Endothelial cell of hepatic sinusoid (primary cell): ENCODE data around the gene MLXIPL.
"Not testable (repeated sequence)": the region's sequence is repeated elsewhere in the genome, so short reads cannot be mapped to it uniquely, and the experiment has no call there.

Experiments
- in situ Hi-C: cut with HindIII; loops from 2 replicates; pipeline ENCODE4 v1.10.0; 2017; ENCODE audit warnings: low sequenced_read_pairs

The MLXIPL gene

DNA sequence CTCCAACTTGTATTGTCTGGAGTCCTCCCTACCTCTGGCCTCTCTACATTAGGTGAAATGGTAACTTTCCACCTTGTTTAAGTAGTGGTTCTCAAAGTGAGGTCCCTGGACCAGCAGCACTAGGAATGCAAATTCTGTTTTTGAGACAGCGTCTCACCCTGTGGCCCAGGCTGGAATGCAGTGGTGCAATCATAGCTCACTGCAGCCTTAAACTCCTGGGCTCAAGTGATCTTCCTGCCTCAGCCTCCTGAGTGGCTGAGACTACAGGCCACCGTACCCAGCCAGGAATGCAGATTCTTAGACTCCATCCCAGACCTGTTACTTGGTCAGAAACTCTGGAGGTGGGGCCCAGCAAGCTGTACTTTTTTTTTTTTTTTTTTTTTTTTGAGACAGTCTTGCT lies 39.1 kb downstream of the MLXIPL start:
- in situ Hi-C loops = no loop called here

DNA sequence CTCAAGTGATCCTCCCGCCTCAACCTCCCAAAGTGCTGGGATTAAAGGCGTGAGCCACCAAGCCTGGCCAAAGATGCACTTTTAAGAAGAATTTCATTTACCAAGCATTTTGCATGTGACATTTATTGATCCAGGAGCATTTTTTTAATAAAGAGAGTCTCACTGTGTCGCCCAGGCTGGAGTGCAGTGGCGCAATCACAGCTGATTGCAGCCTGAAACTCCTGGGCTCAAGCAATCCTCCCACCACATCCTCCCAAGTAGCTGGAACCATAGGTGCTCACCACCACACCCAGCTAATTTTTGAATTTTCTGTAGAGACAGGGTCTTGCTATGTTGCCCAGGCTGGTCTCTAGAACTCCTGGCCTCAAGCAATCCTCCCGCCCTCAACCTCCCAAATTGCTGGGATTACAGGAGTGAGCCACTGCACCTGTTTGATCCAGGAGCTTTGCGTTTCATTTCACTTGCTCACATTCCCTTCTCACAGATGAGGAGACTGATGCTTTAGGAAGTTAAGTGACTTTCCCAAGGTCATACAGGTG lies 41.6 kb downstream of the MLXIPL start:
- in situ Hi-C loops = no loop called here

DNA sequence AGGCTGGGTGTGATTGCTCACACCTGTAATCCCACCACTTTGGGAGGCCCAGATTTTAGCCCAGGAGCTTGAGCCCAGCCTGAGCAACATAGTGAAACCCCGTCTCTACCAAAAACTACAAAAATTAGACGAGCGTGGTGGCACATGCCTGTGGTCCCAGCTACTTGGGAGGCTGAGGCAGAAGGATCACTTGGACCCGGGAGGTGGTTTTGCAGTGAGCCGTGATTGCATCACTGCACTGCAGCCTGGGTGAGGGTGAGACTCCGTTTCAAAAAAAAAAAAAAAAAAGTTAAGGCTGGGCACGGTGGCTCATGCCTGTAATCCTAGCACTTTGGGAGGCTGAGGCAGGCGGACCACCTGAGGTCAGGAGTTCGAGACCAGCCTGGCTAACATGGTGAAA lies 43.3 kb downstream of the MLXIPL start:
- in situ Hi-C loops = not testable (repeated sequence)

DNA sequence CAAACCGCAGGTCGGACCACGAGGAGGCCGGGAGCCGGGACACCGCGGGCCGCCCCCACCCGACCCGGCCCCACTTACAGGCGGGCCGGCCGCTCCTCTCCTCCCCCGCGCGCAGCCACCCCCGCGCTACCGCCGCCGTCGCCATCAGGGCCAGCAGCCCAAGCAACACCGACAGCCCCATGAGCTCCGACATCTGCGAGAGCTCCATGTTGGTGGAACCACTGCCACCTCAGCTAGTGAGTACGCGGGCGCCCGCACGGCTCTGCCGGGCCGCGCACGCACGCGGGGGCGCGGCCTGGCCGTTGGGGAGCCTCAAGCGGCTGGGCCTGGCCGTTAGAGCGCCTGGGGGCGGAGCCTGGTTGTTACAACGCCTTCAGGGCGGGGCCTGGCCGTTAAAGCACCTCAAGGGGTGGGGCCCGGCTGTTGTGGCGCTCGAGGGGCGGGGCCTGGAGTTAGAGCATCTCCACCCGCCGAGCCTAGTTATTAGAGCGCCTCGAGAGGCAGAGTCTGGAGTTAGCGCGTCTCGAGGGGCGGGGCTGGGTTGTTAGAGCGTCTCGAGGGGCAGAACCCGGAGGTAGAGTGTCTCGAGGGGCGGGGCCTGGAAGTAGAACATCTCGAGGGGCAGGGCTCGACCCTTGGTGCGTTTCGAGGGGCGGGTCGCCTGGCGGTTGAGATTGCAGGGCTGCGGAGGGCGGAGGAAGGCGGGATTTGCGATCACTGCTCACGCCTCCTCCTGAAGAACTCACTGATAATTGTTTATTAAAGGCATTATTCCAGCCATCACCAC lies 45.8 kb downstream of the MLXIPL start, which contains the start of gene TBL2:
Gene TBL2, minus strand, starts transcription at position 238 of the 787 bp plus-strand sequence. Its CDS starts 30 bp downstream, at position 208.
- in situ Hi-C loops = no loop called here

DNA sequence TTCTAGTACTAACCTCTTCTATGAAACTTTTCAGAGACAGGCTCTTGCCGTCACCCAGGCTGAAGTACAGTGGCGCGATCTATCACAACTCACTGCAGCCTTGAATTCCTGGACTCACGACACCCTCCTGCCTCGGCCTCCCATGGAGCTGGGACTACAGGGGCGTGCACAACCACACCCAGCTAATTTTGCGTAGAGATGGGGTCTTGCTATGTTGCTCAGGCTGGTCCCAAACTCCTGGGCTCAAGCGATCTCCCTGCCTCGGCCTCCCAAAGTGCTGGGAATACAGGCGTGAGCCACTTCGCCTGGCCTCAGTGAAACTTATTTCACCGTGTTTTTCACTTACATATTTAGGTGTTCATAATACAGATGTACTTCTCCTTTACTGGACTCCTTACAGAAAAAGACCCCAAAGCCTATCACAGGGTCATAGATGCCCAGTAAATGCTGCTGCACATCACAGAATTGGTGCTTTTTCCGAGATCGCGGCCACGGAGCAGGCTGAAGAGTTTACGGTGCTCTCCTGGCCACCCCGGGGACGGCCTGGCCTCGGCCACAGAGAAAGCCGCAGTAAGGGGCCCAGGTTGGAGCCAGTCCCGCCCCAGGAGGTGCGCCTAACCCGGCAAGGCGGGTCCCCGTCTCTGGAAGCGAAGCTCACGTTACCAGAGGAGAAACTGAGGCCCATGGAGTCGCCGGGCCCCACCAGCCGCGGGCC lies 46.5 kb downstream of the MLXIPL start:
- in situ Hi-C loops = no loop called here

DNA sequence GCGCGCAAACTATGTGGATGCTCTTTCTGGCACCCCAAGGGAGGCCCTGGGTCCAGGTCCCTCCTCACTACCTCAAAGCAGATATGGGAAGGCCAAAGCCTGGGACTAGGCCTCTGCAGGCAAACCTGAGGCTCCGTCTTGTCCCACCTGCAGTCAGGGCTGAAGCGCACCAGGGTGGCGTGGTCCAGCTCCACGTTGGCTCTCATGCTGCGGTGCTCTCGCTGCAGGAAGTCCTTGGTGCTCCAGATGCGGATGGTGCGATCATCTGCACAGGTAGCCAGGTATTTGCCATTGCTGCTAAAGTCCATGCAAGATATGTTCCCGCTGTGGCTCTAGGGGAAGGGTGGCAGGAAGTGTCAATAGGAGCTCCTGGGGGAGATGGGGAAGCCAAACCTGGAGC lies 50.5 kb downstream of the MLXIPL start:
- in situ Hi-C loops = no loop called here

DNA sequence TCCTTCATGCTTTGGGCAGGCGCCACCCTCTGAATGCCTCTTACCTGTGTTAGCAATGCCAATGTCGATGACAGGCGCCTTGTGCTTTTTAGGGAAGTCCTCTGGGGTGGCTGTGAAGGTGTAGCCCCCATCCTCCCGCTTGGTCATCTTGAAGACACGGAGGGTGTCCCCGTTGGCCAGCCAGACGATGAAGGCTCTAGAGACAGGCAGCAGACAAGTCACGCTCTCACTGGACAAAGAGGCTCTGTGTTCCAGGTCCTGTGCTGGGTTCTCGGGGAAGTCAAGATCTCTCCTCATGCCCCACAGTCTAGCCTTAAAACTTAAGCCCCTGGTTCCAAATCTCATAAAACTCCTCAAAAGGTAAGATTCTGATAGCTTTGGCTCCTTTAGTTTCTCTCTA lies 51.0 kb downstream of the MLXIPL start:
- in situ Hi-C loops = no loop called here

DNA sequence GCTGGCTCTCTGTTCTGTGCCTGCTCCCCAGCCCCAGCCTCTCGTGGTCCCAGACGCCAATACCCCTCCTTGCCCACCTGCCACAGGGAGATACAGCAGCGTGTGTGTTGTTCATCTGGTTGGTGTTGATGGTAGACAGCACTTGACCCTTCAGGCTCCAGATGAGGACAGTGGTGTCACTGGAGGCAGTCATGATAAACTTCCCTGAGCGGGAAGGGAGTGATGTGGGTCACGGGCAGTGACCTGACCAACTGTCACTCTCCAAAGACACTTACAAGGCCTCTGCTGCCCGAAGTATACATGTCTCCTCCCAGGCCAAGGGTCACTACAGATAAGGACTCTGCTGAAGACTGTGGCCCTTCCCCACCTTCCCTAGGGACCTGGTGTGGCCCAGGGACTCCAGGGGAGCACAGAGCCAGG lies 51.5 kb downstream of the MLXIPL start:
- in situ Hi-C loops = no loop called here

DNA sequence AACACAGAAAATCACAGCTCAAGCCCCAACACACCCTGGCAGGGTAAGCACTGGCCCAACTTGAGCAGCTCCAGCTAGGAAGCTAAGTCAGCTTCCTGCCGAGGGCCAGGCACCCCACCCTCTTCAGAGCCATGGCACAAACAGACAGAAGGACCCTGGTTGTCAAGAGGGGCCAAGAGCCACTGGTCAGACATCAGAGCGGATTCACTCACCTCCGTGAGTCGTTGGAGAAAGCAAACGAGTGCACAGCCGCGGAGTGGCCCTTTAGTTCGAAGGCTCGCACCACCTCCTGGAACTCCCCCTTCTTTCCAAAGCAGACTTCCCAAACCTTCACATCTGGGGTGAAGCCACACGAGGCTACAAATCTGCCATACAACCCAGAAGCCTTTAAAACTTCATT lies 53.3 kb downstream of the MLXIPL start:
- in situ Hi-C loops = no loop called here

DNA sequence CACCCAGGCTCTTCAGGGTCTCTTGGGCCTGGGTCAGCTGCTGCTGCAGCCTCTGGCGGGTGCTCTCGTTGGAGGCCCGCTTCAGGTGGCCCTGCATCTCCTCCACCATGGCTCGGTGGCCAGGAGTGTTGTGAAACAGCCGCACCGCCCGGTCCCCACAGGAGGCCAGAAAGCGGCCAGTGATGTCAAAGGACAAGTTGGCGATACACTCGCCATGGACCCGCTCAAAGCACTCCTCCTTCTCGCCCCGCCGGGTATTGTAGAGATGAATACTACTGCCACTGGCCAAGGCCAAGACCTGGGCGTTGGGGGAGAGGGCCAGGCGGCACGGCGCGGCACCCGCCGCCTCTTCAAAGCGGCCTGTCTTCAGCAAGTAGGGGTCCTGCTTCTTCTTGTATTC lies 53.8 kb downstream of the MLXIPL start:
- in situ Hi-C loops = no loop called here

DNA sequence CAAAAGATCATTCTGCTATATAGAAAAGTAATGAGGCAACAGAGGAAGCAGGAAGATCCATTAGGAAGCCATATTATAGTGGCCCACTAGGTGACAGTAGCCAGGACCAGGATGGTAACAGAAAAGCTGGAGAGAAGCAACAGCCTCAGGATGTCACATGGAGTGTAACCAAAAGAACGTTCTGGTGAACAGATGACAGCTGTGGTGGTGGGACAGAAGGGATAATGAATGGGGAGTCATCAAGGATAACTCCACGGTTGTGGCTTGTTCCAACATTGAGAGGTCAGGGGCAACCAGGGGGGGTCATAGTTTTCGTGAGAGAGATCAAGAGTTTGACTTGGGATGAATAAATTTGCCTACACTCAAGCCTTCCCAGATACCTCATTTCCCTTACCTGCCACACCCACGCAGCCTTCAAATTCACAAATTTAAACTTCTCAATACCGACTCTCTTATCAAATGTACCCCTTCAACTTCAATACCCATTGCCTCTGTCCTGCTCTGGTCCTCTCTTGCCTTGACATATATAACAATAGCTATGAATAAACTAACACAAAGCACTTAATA lies 55.2 kb downstream of the MLXIPL start:
- in situ Hi-C loops = no loop called here

DNA sequence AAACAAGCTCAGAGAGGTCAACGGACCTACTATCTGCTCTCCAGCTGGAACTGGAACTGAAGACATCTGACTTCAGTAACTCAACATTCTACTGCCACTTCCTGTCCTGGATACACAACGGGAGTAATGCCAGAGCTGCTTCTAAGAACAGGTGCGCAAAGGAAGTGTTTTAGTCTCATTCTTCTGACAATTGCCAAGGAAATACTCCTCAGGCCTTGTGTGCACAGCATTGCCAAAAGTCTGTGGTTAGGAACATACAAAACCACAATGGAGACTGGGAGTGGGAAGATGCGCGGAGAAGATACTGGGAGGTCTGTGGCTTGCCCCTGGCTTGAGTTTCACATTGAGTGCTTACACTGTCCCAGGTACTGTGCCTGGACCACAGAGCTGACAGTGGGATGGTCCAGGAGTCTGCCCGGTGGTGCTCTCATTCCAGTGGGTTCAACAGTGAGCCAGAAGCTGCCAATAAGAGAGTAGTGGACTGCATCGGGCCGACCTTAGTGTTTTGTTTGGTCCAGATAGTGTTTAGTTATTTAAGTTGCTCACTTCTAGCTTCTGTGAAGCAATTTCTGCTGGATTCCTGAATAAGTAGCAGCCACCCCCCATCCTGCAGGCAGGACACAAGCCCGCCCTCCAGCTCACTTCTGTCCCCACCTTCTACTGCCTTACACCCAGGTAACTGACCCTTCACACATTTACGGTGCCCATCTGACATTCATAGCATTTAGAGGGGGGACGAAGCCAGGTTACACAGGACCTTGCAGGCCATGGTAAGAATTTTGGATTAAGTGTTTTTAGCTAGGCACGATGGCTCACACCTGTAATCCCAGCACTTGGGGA lies 56.3 kb downstream of the MLXIPL start:
- in situ Hi-C loops = no loop called here

DNA sequence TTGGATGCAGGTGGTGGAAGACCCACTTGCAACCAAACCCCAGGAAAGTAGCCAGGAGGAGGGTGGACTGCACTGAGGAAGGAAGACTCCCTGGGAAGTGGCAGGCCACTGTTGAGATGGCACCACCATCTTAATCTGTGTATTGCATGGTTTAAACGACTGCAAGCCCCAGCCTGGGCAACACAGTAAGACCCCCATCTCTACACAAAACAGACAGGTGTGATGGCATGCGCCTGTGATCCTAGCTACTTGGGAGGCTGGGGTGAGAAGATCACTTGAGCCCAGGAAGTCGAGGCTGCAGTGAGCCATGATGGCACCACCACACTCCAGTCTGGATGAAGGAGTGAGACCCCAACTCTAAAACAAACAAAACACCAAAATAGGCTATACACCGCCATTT lies 57.2 kb downstream of the MLXIPL start:
- in situ Hi-C loops = no loop called here

DNA sequence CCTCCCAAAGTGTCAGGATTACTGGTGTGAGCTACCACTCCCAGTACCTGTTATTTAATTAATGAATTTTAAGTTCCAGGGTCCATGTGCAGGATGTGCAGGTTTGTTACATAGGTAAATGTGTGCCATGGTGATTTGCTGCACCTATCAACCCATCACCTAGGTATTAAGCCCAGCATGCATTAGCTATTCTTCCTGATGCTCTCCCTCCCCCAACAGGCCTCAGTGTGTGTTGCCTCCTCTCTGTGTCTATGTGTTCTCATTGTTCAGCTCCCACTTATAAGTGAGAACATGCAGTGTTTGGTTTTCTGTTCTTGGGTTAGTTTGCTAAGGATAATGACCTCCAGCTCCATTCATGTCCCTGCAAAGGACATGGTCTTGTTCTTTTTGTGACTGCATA lies 57.9 kb downstream of the MLXIPL start:
- in situ Hi-C loops = not testable (repeated sequence)

DNA sequence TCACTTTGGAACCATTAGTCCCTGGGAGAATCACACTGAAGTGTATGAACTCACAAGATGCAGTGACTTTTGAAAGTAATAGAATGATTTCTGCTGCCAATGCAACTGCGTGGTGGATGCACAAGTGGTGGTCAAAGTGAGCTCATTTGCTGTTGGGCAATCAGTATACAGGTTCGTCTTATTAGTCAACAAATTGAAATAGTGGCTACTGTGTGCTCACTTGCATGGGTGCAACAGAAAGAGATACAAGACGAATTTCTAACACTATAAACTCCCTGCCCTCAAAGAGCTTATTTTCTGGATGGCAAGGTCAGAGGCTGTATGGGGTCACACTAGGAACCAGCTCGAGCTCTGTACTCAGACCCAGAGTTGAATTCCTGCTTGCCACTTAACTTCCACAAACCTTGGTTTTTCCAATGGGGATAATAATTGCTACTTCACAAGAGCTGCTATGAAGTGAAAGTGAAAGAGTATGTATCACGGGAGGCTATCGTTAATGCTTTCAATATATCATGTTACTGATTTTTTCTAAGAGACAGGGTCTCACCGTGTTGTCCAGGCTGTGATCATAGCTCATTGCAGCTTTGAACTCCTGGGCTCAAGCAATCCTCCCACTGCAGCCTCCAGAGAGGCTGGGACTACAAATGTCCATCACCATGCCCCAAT lies 58.5 kb downstream of the MLXIPL start:
- in situ Hi-C loops = no loop called here

DNA sequence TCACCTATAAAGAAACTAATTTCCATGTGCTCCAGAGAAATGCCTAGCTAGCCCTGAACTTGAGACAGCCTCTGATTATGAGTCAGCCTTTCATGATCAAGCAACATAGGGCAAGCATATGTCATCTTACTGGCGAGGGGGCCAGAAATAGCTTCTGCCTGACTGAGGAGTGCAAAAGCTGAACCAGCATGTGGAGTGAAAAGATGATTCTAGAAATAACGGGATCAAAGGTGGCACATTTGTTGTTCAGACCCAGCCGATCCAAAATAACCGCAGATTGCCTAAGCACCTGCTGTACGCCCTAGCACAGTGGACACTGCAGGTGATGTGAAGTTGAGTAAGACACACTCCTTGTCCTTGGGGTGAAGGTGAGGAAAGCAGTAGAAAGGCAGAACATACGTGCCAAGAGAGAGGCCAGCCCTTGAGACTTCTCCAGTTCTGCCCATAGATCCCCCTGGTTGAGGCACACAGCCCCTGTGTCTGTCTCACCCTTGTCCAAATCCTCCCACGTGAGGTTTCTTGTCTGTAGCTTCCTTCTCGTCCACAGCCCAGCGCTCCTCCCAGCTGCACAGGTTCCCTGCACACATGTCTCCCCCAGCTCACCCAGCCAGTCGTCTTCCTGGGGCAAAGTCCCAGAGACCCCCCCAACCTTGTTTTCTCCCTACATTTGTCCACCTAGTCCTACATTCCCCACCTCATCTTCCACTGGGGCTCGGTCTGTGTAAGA lies 64.0 kb downstream of the MLXIPL start:
- in situ Hi-C loops = no loop called here

DNA sequence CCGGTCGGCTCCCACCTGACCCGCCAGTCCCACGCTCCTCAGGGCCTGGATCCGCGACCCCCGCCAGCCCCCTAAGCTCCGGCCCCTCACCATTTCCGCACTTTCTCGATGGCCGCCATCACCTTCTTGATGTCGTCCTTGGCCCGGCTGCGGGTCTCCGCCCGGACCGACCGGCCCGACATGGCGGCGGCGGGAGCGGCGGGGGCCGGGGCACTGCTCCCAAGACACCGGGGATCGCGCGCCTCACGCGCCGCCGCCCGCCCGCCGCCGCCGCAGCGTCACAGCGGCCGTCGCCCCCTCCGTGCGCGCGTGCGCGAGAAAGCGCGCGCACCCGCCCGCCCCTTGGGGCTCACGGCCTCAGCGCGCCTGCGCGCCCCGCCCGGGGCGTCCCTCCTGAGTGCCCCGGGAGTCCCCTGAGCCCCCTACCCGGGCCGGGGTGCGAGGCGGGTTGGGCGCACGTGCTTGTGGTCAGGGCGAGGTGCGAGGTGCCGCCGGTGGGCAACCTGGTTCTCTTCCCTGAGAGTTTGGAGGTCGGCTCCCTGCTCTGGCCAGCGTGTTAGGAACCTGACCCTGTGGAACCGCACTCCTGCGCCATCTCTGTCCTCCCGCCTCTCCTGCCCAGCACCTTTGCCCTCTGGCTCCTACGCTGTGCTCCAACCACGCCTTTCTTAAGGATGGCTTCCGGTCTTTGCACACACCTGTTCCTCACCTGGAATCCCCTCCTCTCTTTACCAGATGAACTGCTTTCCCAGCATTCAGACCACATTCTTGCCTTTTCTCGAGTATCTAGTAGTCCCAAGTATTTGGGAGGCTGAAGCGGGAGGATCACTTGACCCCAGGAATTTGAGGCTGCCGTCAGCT lies 66.7 kb downstream of the MLXIPL start, which contains the start of gene BCL7B:
Gene BCL7B, minus strand, starts transcription at position 294 of the 861 bp plus-strand sequence. Its CDS starts 112 bp downstream, at position 182.
- in situ Hi-C loops = no loop called here

DNA sequence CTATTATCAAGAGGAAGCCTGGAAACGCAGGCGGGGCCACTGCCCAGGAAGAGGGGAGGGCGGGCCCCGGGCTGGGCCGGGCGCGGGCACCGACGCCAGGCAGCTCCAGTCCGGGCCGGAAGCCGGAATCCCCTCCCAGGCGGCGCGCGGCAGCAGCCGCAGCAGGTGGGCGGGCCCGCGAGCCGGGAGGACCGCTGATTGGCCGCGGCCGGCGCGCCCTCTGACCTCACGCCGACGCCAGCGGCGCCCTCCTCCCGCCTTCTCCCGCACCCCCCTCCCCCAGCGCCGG lies 67.3 kb downstream of the MLXIPL start:
- in situ Hi-C loops = no loop called here
